GM18858 (cell line): ENCODE data around the gene GLI1.

ENCODE experiments used
- ATAC-seq: cut with Tn5 transposase; IDR thresholded peaks from one replicate; pipeline ENCODE4 v1.9.1; 2021; ENCODE audit not compliant: unreplicated experiment

Gene GLI1

DNA sequence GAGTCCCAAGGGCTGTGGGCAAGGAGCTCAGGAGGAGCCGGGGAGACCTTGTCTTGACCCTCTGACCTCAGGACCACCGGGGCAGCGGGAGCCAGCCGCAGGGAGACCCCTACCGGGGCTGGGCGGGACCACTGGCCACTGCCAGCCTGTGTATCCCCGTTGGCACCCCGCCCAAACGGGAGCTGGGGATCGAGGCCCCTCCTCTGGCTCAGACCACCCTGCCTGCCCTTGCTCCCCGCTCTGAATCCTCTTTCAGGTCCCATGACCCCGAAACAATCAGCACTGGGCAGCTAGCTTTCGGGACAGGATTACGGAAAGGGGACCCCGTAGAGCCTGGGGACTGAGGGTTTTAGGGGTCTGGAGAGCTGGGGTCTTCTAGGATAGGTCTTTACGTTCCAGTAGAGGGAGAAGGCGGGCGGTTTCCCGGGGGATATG, 1.3 kb downstream of the GLI1 start:
- ATAC-seq, result no peak

DNA sequence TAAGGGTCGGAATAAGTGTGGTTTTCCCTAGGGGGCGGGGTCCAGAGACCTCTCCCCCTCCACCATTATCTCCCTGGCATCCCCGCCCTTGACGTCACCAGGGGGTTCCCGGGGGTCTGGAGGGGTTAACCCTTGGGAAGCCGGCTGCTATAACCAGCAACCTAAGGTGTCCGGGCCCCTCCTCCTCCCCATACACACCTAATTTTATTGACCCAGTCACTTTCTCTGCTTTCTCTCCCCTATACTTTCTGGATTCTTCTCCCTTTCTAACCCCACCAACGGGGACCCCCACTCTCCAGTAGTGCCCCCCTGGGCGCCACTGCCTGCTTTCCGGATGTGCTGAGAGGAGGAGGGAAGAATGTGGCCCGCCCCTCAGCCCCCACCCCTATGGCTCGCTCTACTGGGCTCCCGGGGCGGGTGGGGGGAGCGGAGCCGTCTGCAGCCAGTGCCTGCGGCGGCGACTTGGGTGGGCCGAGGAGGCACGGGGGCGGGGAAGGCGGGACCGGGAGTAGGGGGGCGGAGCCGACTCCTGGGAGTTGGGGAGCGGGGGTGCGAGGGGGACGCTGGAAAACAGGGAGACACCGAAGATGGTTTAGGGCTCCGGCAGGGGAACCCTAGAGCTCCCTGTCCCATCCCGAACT, 1.8 kb downstream of the GLI1 start:
- no peak for ATAC-seq

DNA sequence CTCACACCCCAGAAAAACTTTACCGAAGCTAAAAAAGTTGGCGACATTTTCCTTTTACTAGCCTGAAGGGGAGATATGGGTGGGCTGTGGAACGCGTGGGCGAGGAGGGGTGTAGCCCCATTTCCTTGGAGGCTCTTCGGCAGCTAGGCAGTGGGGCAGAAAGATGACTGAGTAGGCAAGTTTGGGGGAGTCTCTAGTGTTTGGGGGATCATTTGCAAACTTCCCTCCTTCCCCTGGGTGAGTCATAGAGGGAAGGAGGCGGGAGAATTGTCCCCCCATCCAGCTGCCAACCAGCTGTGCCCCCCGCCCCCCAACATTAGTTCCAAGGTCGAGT, 2.3 kb downstream of the GLI1 start:
- ATAC-seq, result no peak

- peak; percentile 57 for ATAC-seq
These were observed 2.8 kb downstream of the GLI1 start for GRCh38 chr12:57462251-57462911.

DNA sequence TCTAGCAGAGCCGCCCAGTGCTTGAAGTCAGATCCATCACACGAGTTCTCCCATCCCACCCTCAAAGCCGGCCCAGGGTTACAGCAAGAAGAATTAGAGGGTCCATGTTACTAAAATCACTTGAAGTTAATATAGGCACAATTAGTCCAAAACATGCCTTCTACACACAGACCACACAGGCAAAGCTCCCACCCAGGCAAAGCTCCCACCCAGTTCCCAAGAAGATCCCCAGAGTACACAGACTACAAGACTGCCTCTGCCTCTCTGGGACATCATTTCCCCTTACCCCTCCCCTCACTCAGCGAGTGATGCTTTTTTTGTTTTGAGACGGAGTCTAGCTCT, 3.3 kb downstream of the GLI1 start:
- ATAC-seq, result no peak

GRCh38 chr12:57464569-57464968, 5.0 kb downstream of the GLI1 start:
- ATAC-seq, result no peak

- ATAC-seq, result no peak
These were observed 5.6 kb downstream of the GLI1 start for GRCh38 chr12:57465030-57465746.

DNA sequence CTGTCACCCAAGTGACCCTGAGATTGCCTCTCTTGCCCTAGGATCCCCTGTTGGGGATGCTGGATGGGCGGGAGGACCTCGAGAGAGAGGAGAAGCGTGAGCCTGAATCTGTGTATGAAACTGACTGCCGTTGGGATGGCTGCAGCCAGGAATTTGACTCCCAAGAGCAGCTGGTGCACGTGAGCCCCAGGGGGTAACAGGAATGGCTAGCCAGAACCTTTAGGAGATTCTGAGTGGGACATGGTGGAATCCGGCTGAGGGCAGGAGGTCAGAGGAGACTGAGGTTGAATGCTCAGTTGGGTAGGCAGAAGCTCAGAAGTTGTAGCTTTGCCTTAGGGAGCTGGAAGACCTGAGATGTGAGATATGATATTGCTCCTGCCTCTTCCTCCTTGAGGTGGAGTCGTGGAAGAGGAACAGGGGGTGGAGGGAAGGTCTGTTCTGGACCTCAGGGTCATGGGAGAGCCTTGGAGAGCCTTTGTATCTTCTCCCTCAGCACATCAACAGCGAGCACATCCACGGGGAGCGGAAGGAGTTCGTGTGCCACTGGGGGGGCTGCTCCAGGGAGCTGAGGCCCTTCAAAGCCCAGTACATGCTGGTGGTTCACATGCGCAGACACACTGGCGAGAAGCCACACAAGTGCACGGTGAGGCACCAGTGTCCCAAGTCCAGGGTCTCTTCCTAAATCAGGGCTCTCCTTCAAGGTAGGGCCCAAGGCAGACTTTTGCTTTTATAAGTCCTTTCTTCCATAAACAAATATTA, 6.3 kb downstream of the GLI1 start:
- no peak for ATAC-seq

DNA sequence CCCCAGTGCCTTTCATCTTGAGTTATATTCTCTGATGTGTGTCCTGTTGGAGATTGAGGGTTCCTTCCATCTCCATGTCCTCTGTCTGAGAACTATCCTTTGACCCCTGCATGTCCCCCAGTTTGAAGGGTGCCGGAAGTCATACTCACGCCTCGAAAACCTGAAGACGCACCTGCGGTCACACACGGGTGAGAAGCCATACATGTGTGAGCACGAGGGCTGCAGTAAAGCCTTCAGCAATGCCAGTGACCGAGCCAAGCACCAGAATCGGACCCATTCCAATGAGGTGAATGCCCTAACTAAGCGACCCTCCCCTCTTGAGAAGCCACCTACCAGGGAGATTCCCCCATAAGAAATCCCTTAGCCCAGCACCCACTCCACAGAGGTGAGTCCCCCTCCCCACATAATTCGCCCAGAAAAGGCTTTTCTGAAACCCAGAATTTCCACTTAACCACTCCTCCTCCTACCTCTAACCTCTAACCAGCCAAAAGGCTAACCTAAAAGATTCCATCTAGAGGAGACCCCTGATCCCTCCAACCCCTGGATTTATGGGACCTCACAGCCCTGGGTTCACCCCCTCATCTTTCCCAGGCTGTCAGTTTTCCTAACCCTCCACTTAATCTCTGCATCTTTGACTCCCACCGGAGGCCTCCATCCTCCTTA, 7.8 kb downstream of the GLI1 start:
- ATAC-seq, result no peak

GRCh38 chr12:57467915-57468314, 8.3 kb downstream of the GLI1 start:
- ATAC-seq, result no peak

GRCh38 chr12:57469296-57470164, 9.9 kb downstream of the GLI1 start:
- ATAC-seq, result no peak

- ATAC-seq, result no peak
These were observed 10.8 kb downstream of the GLI1 start for GRCh38 chr12:57470286-57470969.

- ATAC-seq, result no peak
These were observed 11.5 kb downstream of the GLI1 start for GRCh38 chr12:57470970-57471656.

DNA sequence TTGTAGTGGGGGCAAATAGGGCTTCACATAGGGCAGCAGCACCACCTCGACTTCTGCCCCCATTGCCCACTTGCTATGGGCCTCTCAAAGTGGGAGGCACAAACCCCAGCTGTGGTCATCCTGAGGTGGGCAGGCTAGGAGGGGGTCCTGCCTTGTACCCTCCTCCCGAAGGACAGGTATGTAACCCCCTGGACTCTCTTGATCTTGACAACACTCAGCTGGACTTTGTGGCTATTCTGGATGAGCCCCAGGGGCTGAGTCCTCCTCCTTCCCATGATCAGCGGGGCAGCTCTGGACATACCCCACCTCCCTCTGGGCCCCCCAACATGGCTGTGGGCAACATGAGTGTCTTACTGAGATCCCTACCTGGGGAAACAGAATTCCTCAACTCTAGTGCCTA, 12.1 kb downstream of the GLI1 start:
- no peak for ATAC-seq

- ATAC-seq, result no peak
These were observed 12.8 kb downstream of the GLI1 start for GRCh38 chr12:57472391-57472790.

GRCh38 chr12:57473392-57473791, 13.8 kb downstream of the GLI1 start:
- ATAC-seq, result no peak

GRCh38 chr12:57473886-57474285, 14.3 kb downstream of the GLI1 start:
- no peak for ATAC-seq

DNA sequence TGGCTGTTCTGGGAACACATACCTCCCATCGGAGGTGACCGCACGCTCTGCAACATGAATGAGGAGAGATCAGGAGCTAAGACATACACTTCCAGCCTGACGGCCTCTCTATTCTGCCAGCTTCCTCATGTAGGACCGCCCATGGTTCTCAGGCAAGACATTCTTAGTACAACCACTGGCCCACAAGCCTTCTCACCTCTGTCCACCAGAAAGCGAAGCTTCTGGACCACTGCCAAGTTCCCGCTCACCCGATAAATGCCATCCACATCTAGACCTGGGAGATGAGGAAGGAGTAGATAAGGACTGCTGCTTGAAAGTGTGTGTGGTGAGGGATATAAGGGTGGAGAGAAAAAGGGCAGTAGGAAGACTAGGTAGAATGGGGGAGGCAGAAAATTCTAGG, 14.8 kb downstream of the GLI1 start:
- no peak for ATAC-seq

DNA sequence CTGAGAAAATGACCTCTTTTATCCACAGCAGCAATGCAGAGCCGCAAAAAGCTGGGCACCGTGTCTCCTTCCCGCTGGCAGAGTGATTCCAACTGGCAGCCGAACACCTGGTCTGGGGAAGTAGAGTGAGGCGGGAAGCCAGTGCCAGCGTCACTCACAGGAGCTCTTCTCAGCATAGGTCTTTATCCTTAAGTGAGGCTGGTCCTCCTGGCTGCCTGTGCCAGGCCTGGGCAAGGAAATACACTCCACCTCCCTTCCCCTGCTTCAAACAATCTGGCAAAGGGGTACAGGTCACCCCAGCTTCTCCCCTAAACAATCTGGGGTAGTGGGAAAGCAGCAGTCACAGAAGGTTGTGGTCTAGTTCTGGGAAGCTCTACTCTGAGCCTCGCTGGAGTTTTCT, 15.3 kb downstream of the GLI1 start:
- ATAC-seq, result no peak
